Panc1 (cell line): ENCODE measurements around the gene TLK1.

Experiments used
- CTCF ChIP-seq: fragments of 450-650 bp; IDR thresholded peaks from 2 replicates; pipeline ENCODE4 v1.5.1; 2017; ENCODE audit warnings: mild to moderate bottlenecking
- POLR2AphosphoS5 ChIP-seq: IDR thresholded peaks from 2 replicates; pipeline ENCODE4 v1.6.1; 2012; ENCODE audit warnings: mild to moderate bottlenecking, low read depth, low read length, moderate library complexity
- REST ChIP-seq, 2 experiments: IDR thresholded peaks; 2 replicates each; pipeline ENCODE4 v1.6.1; 2011 to 2012; ENCODE audit warnings: low read depth in 2 of 2, control low read depth in 1 of 2, low read length in 1 of 2, mild to moderate bottlenecking in 1 of 2, moderate library complexity in 1 of 2; ENCODE audit not compliant: insufficient read depth in 1 of 2
- TCF7L2 ChIP-seq: IDR thresholded peaks from 2 replicates; pipeline ENCODE4 v1.6.1; 2011; ENCODE audit warnings: mild to moderate bottlenecking, low read depth, low read length, inconsistent platforms

DNA sequence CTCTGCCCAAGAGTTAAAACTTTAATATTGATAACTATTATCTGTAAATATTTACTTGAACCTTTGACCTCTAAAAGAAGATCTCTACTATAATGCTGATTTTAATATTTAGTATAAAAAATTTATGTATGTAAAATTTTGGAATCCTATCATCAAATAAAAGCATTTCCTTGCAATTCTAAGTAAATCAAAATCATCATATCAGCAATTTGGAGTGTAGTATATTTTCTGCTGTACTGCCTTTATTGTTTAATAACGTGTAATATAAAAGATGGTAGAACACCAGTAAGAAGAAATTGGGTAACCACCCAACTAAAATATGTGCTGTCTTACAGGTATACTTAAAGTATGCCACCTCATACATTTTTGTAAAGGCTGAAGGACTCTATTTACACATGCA is 94.6 kb downstream of the TLK1 start:
- TF ChIP-seq CTCF (no peak), POLR2AphosphoS5 (no peak), REST (IDR thresholded peaks at IDR 0.05; ENCODE audit: insufficient read depth in 1 of 2, low read depth in 2 of 2, low read length in 1 of 2) (no peak), TCF7L2 (no peak)
